Measurements from ENCODE around the gene RAI1.

The RAI1 gene

DNA sequence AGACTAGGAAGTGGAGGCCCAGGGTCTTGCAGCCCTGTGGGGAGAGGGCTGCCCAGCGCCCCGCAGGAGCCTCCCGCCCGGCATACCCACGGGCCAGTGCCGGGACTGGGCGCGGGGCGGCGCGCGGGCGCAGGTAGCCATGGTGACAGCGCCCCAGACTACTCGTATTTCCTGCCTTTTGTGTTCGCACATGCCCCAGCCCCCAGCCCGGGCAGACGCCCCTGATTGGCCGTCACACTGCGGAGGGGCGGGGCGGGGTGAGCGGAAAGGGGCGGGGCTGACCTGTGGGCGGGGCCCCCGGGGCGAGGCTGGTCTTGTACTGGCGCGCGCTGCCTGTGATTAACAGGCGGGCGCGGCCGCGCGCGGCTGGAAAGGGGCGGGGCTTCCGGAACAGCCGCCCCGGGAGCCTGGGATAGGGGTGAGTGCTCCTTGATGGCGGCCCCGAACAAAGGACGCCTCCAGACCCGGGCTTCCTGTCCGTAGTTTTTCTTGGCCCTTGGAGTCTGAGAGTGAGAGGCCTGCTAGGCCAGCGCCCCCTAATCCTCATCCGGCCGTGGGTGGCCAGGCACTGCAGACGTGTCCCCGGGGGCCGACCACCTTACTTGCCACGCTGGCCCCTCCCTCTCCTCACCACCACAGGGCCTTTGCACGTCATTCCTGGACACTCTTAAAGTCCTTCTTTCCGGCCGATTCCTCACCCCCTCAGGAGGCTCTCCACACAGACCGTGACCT is 71.0 kb downstream of the RAI1 start:
- peak; percentile 31 for DNase-seq

DNA sequence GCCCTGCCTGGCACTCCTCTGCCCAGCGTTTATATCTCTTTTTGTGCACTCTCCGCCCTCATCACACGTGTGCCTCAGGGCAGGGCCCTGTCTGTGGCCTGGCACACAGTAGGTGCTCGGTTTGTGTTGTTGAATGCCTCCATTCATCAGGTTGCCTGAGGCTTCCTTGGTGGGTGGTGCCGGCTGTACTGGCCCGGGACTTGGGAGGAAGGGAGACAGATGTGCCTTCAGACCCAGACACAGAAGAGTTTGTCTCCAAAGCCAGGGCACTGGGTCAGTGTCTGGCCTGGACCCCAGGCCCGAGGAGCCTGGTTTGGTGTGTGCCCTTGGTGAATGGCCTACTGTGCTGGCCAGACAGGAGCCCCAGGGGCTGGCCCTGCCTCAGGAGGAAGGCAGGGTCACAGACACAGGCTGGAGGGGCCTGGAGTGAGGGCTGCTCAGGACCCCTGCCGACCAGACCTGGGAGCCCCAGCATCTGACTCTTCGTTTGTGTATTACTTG is 71.6 kb downstream of the RAI1 start:
- no peak for DNase-seq

DNA sequence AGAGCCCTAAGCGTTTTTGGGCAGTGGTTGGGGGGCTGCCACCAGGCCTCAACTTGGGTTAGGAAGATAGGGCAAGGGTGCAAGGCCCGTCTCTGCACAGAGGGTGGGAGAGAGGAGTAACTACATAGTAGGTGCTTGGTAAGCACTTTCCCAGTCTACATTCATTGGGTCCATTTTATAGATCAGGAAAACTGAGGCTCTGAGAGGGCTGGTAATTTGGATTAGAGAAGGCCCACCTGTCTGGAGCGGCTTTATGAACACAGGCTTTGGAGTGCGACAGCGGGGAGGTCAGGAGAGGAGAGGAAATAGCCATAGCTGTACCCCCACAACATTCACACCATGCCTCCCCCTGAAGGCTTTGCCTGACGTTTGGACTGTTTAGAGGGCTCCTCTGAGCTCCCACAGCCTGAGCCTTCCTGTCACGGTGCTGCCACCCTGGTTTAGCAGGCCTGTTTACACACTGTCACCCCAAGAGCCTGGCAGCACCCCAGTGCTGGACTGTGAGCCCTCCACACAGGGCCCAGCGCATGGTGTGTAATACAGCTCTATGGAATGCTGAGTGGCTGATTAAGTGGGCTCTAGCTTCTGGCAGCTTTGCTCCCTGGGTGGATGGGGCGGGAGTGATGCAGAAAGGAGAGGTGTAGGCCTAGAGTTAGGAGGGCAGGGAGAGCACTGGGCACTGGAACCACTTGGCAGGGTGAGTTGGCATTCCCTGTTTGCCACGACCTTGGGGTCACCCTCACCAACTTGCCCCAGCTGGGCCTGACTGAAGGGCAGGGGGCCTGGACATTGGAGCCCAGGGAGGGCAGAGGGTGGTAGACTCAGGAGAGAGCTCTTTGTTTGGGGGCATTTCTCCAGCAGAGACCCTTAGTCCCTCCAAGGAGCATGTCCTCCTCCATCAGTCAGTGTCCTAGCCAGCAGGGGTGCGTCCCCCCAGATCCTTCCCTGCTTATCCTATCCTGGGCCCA is 73.7 kb downstream of the RAI1 start:
- DNase-seq: no peak

DNA sequence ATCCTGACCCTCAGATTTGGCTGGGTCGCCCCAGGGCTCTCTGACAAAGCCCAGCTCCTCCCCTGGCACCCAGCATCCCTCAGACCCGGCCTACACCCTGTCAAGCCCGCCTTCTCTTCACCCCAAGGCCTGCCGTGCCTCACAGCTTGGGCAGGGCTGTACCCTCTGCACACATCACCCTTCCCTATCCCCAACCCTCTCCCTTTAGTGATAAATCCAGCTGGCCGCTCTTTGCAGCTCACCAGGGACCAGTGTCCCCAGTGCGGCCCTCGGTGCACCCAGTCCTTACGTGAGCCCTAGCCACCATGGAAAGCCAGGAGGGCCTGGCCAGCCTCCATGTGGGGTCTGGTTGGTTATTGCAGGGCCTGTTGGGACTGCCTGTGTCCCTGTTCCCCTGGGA is 74.5 kb downstream of the RAI1 start:
- no peak for DNase-seq

DNA sequence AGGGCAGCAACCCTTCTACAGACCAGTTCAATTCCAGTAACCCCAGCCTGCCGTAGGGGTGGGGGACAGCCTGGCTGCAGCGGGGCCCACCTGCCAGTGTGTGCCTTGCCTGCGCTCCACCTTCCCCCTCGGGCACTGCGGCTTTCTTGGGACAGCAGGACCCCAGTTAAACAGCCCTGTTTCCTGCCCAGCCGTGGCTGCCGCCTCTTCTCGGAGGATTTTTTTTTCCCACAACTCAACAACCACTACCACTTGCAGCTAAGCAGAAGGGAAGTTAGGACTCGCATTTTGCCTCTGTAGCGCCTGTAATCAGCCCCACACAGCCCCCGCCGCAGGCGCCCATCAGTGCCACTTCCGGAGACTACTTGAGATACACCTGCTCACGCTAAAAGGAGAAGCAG is 76.1 kb downstream of the RAI1 start:
- DNase-seq: no peak

DNA sequence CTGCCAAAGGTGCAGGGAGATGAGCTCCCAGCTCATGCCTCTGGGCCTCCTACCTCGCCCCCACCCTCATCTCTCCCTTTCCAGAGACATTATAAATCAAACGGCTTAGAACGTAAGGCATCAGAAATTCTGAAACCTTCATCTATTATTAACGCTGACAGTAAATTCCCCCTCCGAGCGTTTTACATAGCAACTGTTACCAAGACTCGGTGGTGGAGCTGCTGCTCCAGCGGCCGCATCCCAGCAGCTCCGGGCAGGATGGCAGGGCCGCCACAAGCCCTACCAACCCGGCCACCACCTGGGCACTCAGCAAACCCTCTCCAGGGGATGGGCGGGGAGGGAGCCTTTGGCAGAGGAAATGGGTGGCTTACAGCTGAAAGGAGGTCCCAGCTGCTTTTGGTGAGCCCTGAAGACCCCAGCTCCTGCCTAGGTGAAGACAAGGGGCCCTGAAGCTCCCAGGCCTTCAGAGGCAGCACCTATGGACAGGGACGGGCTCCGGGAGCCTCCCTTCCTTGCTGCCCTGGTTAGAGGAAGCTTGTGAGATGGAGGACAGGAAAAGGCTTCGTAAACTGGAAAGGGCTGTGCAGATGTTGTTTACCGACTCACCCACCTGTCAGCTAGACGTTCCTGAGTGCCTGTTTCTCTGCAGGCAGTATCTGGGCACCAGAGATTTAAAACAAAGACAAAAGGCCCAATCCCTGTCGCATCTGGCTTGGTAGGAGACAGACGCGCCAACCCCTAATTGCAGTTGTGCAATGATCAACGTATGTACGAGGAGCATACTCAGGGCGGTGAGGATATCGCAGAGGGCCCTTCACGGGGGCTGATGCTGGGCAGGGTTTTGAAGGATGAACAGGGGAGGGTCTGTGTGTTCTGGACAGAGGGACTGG is 76.9 kb downstream of the RAI1 start:
- DNase-seq: peak; percentile 33

DNA sequence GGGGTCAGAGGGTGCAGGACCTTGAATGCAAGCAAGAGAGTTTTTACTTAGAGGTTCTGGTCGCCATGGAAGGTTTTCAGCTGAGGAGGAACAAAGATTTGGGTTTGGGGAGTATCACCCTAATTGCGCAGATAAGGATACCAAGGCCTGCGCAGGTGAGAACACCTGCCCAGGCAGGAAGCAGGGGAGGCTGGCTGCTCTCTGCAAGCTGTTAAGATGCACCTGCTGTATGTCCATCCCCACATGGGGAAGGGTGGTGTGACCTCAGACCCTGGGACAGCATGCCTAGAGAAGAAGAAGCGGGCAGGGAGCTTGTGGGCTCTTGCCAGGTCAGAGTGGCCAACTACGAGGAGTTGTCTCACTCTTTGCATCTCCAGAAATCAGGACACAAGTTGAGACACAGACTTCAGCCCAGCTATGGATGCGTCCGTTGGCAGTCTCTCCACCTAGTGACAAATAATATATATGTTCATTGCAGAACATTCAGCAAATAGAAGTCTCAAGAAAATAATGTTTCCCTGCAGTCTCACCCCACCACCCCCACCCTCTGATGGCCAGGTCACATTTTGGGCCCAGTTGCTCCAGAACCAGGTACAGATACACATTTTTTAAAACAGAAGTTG is 77.8 kb downstream of the RAI1 start:
- DNase-seq: no peak

DNA sequence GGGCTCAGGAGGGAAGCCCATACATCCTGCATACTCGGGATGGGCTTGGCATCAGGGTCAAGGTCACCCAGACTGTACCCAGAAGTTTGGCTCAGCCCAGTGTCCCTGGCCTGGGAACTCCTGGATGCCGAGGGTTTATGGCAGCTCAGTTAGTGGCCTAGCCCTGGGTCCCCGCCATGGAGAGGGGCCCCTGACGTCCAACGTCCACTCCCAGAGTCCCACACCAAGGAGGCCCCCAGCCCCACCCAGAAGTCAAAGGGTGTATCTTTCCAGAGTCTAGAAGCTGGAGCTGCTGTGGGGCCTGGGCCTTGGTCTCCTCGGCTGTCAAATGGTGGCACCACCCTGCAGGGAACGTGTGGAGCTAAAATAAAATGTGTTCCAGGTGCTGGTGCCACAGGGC is 79.1 kb downstream of the RAI1 start:
- DNase-seq: no peak

DNA sequence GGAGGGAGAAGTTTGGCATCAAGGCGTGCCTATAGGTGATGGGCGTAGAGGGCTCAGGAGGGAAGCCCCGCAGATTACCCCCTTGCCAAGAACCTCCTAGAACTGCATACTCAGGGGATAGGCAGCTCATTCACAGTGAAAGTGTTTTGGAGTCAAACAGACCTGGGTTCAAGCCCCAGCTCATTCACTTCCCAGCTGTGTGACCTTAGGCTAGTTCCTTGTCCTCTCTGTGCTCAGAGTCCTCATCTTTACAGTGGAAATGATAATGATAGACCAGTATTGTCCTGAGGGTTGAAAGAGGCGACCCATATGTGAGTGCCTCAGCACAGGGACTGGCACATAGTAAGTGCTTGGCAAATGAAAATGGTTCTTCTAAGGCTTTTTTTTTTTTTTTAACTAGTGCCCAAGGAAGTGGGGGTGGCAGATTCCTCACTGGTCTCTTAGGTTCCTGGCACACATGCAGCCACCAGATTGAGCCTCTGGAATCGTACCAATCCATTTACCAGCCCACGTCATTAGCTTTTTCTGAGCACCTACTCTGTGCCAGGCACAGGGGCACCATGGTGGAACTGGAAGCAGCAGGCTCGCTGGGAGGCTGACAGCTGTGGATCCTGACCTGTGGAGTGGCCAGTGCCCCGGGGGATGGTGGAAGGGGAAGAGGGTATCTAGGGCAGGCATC is 79.8 kb downstream of the RAI1 start:
- no peak for DNase-seq

DNA sequence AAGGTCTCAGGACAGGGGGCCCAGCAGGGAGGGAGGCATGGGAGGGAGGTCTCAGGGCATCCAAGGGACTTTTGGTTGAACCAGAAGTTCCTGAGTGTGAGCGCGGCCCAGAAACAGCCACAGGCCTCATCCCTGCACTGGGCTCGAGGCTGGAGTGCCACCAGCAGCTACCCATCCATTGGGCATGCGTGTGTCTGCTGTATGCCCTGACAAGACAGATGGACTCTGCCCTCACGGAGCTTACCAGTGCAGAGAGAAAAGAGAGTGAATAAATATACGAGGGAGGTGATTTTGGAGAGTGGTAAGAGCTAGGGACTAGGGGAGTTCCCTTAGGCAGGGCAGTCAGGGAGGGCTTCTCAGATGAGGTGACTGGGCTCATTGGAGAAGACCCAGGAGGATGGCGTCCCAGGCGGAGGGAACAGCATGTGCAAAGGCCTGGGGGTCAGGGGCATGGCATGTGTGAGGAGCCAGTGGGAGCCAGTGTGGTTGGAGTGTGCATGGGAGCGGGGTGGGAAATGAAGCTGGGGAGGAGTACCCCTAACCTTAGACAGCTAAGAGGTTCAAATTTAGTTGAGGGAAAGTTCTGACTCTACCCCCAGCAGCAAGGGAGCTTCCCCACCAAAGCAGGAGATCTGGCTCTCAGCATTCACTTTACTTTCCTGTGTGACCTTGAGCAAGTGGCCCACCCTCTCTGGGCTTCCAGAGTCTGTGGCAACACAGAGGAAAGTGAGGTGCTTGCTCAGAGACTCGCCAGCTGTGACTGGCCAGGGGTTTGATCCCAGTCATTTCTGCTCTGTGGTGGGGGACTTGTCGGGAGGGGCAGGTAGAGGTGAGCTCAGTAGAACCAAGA is 80.9 kb downstream of the RAI1 start:
- DNase-seq: no peak

DNA sequence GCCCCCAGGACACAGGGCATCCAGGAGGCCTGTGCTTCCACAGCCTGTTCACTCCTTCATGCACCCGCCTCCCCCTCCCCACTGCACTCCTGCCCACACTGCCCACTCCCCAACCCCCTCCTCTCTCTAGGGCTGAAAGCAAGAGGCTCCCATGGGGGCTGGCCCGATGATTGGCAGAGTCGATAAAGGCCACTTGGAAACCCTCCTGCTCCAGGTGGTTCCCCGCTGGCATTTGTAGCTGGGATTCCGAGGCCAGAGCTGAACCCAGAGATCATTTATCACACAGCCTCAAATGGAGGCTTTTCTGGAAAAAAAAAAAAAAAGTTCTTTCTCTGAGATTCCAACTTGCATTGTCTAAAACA is 81.5 kb downstream of the RAI1 start:
- no peak for DNase-seq

DNA sequence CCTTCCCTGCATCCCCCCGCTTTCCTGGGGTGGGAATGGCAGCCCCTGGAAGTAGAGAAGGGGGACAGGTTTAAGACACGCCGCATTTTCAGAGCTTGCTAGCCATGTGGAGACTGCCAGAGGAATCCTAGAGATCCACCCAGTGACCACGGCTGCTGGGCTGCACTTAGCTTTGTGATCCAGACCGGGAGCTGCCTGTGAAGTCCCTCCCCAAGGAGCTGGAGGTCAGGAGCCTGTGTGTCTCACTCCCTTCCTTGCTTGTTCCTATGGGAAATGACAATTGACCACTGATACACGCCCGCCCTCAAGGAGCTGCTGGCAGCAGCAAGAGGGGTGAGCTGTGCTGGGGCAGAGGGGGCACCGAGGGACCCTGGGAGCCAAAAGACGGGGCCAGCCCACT is 81.9 kb downstream of the RAI1 start:
- no peak for DNase-seq

DNA sequence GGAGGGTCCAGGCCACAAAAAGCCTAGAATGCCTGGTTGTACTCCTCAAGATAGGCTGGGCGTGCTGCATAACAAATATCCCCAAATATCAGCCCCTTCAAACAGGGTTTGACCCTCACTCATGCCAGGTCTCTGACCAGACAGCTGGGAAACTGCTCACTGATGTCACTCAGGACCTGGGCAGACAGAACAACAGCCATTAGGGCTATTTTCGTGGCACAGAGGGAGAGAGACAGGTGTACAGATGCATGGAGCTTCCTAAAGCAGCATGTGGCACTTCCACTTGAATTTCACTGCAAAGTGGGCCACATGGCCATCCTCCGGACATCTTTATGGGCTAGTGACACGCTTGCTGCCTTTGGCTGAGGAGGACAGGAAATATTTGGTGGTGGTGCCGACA is 82.5 kb downstream of the RAI1 start:
- no peak for DNase-seq

DNA sequence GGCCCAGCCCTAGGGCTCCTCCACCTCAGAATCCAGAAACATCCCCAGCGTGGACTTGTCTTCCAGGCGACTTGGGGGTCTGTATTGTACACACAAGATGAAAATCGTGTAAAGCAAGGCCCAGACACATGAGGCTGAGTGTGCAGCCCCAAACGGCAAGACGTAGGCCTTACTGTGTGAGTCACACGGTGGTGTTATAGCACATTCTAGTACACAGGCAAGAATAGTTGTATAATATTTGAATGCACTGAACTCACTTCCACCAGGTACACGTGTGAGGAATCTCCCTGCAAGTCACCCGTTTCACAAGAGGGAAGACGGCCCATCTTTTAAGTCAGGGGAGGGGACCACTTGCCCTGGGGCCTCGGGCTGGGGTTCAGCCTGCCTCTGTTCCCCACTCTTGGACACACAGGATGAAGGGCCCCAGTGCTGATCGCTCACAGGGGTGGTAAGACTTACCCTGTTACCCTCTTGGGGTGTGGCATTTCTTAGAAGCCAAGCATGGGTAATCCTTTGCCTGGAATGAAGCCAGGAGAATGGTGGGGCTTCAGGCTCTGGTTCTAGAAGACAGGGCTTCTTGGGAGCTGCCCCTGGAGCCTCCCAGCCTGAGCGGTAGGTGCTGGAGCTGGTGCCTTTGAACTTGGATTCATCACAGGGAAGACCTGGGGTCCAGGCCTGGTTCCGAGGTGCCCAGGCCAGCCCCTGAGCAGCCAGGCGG is 84.3 kb downstream of the RAI1 start:
- DNase-seq: no peak

DNA sequence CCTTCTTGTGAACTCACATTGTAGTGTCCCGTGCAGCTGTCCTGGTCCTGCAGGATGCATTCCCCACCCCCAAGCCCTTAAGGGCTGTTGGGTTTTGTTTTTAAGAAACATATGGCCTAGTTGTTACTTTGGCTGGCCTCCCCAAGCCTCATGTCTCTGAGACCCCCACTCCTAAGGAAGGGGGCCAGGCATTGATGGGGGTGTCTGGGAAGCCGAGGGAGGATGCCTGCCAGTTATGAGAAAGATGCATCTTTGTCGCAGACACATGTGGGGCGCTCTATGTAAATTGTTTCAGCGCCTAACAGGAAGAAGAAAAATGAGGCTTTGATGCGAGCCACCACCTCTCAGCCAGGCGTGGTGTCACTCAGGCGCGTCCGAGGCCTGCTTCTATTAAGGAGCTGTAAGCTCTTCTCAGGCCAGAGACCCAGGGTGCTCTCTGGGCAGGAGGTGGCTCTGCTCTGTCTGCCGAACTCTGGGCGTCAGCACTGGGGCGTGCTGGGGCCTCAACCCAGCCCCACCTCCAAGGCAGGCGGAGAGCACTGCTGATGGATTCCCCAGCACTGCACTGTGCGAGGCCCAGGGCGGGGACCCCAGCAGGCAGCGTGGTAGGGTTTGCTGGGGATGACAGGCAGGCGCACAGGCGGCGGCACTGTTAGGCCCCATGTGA is 85.0 kb downstream of the RAI1 start:
- no peak for DNase-seq

DNA sequence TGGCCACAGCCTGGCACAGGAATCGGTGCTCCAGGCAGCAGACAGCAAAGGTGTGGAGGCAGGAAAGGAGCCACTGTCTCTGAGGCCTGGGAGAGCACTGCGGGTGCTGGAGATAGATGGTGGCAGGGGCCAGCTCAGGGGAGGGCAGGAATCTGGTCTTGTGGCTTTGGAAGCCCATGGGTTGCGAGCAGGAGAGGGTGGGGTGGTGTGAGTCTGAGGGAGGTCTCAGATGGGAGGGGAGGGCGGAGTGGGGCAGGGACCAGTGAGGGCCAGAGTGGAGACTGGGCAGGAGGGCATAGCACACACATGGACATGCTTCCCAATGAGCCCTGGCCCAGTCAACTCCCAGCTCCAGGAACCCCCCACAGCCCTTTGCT is 85.5 kb downstream of the RAI1 start:
- DNase-seq: no peak

DNA sequence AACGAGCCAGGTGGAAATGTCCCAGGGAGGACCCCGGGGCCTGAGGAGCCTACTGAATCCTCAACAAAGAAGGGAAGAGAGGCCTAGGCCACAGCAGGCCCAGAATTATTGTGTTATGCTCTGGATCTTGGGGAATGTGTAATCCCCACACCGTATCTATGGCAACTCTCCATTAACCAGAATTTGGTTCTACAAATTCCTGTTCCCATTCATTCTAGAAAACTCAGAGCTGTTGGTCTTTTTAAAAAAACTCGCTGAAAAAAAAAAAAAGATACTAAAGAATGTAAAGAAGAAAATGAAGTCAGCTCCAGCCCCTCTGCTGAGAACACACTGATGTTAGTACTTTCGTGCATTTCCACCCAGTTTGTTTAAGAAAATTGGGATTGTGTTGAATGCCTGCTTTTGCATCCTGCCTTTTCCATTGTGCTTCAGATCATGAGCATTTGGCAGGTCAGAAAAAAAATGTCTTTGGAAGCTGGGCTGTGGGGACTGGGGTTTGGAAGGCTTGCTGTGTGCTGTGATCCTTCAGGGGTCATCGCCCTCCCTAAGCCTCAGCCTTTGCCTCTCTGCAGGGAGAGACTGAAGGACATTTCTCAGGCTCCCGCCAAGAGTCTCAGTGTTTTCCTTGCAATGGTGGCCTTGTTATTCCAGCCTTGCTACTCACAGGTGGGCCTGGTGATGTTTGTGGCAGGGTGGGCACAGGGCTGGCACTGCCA is 86.1 kb downstream of the RAI1 start:
- DNase-seq: no peak

DNA sequence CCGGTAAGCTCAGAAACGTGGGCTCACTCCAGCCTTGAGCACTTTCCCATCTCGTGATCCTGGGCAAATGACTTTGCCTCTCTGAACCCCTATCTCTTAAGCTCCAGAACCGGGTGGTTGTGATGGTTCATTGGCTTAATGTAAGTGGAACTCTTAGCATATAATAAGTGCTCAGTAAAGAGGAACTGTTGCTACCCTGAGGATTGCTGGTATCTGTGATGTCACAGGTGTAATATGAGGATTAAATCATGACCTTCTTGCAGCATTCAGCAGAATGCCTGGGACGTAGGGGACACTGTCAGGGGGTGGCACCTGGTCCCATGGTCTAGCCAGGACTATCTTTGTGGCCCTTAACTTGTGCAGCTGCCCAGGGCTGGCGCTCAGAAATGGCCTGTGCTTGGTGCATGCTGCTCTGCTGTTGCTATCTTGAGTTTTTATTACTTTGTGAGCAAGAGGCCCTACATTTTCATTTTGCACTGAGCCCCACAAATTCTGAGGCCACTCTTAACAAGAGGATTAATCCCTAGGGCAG is 86.7 kb downstream of the RAI1 start:
- DNase-seq: no peak

All from NCI-H2227 treated with DMSO at 0.1 percent for 48 hours (cell line).